ENCODE measurements around the gene GNPTG.

DNA sequence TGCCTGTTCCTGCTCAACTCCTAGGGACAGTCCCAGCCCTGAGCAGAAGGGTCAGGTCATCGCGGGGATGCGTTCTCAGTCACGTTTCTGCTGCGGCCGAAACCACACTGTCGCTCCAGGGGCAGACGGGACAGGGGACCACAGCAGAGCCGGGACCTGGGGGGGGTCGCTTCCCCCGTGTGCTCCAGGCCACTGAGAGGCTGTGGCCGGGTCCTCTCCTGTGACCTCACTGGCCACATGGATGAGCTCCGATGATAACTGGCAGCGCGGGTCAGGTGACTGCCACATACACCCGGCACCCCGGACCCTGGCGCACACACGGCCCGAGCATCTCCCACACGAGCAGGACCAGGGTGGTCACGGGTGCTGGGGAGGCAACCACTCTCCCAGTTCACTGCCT, 12.8 kb downstream of the GNPTG start:
- TF ChIP-seq CTCF (IDR thresholded peaks at IDR 0.05) (no peak), POLR2AphosphoS5 (IDR thresholded peaks at IDR 0.05) (no peak), POLR2A (IDR thresholded peaks at IDR 0.05) (no peak)
